Osteoblast (primary cell): ENCODE results near the gene AJM1. TPM values are rescaled to one million over a fixed set of nuclear protein-coding genes. Genes with fewer than 3 reads are reported as not detected.

Source experiments
- DNase-seq: peaks from one replicate; pipeline ENCODE4 v3.0.0; 2011; ENCODE audit warnings: low spot score, mixed read lengths; ENCODE audit not compliant: insufficient read length; ENCODE audit errors: missing footprints
- H2AFZ ChIP-seq: 2 replicates; pipeline ENCODE4 v1.6.0; 2011; ENCODE audit warnings: mild to moderate bottlenecking, low read length
- H3K27ac ChIP-seq: 2 replicates; pipeline ENCODE4 v1.5.1; 2011; ENCODE audit warnings: mild to moderate bottlenecking, low read depth, low read length, moderate library complexity
- H3K27me3 ChIP-seq: 2 replicates; pipeline ENCODE4 v1.6.0; 2012; ENCODE audit warnings: mild to moderate bottlenecking, control low read depth, inconsistent platforms, low read length, moderate library complexity; ENCODE audit not compliant: insufficient read depth
- H3K36me3 ChIP-seq: 2 replicates; pipeline ENCODE4 v1.5.1; 2011; ENCODE audit warnings: mild to moderate bottlenecking, low read length, control low read depth, moderate library complexity; ENCODE audit not compliant: insufficient read depth
- H3K4me1 ChIP-seq: 2 replicates; pipeline ENCODE4 v1.5.1; 2011; ENCODE audit warnings: mild to moderate bottlenecking, low read length, control low read depth, moderate library complexity; ENCODE audit not compliant: insufficient read depth
- H3K4me2 ChIP-seq: 2 replicates; pipeline ENCODE4 v1.6.0; 2011; ENCODE audit warnings: mild to moderate bottlenecking, low read length; ENCODE audit not compliant: insufficient read depth
- H3K4me3 ChIP-seq: fragments of 200-600 bp; sonication (generic); 3 replicates; pipeline ENCODE4 v1.5.1; 2012; ENCODE audit warnings: mild to moderate bottlenecking, low read length, inconsistent platforms; ENCODE audit not compliant: insufficient read depth
- H3K79me2 ChIP-seq: 2 replicates; pipeline ENCODE4 v1.6.0; 2012; ENCODE audit warnings: mild to moderate bottlenecking, low read length, control low read depth, inconsistent platforms; ENCODE audit not compliant: insufficient read depth
- H3K9me3 ChIP-seq: 2 replicates; pipeline ENCODE4 v1.5.1; 2011; ENCODE audit warnings: low read depth, low read length, control low read depth
- H4K20me1 ChIP-seq: 2 replicates; pipeline ENCODE4 v1.6.0; 2012; ENCODE audit warnings: mild to moderate bottlenecking, low read length, control low read depth; ENCODE audit not compliant: insufficient read depth
- CTCF ChIP-seq: IDR thresholded peaks from 2 replicates; pipeline ENCODE4 v1.5.1; 2011; ENCODE audit warnings: mild to moderate bottlenecking, low read depth, low read length, moderate library complexity; ENCODE audit errors: extremely low read depth
- total RNA-seq: library from RNA; depleted of rRNA; stranded (reverse); fragments of >200 nt; gene quantifications from 2 replicates; pipeline ENCODE4 v1.2.3, GENCODE V29; 2012

Gene AJM1
- total RNA-seq, 1 donor, result 1.1 TPM

GRCh38 chr9:136804509-136805206, 37.6 kb upstream of the AJM1 start:
- H3K4me1 ChIP-seq, result peaks cover 15% of the 10 kb centered on the region
- peak; percentile 65 for DNase-seq
- H2AFZ ChIP-seq, result no peak overlapping the region

DNA sequence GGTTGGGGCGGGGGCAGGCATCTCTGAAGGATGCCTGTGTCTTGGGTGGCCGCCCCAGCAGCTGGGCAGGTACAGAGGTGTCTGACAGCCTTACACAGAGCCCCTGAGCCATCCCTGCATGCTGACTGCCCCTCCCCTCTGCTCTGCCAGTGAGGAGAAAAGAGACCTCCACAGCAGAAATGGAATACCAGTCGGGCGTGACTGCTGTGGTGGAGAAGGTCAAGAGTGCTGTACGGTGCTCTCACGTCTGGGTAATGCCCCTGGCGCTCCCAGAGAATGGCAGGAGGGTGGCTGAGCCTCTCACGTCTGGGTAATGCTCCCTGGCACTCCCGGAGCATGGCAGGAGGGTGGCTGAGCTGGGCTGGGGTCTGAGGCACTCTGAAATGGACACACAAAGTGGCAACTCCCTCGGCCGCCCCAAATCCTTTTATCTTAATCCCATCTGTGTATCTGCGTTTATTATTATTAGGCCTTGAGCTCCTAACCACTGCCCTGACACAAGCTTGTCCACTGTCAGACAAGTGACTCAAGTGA, 37.0 kb upstream of the AJM1 start:
- H3K27me3 ChIP-seq, result peaks cover 22% of the 10 kb centered on the region
- TF ChIP-seq CTCF, result no peak
- no peak overlapping the region for H3K4me2 ChIP-seq
- no peak overlapping the region for H3K27ac ChIP-seq
- peaks cover 24% of the 10 kb centered on the region for H3K79me2 ChIP-seq
- H3K9me3 ChIP-seq, result no peaks in the 10 kb centered on the region
- no peak overlapping the region for H3K4me3 ChIP-seq
- DNase-seq, result peak; percentile 55
- H3K36me3 ChIP-seq, result peaks cover 8% of the 10 kb centered on the region
- H4K20me1 ChIP-seq, result peaks cover 11% of the 10 kb centered on the region
- H2AFZ ChIP-seq, result no peak overlapping the region
- peaks cover 17% of the 10 kb centered on the region for H3K4me1 ChIP-seq

More at GRCh38 chr9:136804509-136805206, 37.6 kb upstream of the AJM1 start:
- peaks cover 2% of the 10 kb centered on the region for H3K36me3 ChIP-seq
- peaks cover 26% of the 10 kb centered on the region for H3K27me3 ChIP-seq
- no peak overlapping the region for H3K27ac ChIP-seq
- no peak overlapping the region for H3K4me3 ChIP-seq
- H3K79me2 ChIP-seq, result peaks cover 17% of the 10 kb centered on the region
- peaks cover 7% of the 10 kb centered on the region for H4K20me1 ChIP-seq
- H3K9me3 ChIP-seq, result no peaks in the 10 kb centered on the region
- TF ChIP-seq CTCF, result no peak
- no peak overlapping the region for H3K4me2 ChIP-seq

DNA sequence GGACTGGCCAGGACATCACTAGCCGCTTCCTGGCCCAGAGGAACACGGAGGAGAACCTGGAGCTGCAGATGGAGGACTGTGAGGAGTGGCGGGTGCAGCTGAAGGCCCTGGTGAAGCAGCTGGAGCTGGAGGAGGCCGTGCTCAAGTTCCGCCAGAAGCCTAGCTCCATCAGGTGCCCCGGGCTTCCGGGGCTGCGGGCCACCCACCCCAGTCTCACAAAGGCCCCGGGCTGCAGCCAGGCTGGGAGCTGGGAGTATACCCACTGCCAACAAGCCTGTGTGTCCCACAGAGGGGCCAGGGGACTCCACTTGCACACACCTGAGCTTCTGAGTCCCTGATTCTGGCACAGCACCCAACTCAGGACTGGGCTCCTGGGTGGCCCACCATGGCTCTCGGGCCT, 36.2 kb upstream of the AJM1 start:
- DNase-seq, result peak; percentile 31
- H4K20me1 ChIP-seq, result peaks cover 14% of the 10 kb centered on the region
- no peak overlapping the region for H2AFZ ChIP-seq
- H3K27ac ChIP-seq, result no peak overlapping the region
- H3K4me1 ChIP-seq, result peaks cover 16% of the 10 kb centered on the region
- H3K9me3 ChIP-seq, result no peaks in the 10 kb centered on the region
- TF ChIP-seq CTCF, result no peak
- H3K4me3 ChIP-seq, result no peak overlapping the region
- peaks cover 11% of the 10 kb centered on the region for H3K36me3 ChIP-seq
- H3K4me2 ChIP-seq, result no peak overlapping the region
- peaks cover 14% of the 10 kb centered on the region for H3K27me3 ChIP-seq
- peaks cover 31% of the 10 kb centered on the region for H3K79me2 ChIP-seq

DNA sequence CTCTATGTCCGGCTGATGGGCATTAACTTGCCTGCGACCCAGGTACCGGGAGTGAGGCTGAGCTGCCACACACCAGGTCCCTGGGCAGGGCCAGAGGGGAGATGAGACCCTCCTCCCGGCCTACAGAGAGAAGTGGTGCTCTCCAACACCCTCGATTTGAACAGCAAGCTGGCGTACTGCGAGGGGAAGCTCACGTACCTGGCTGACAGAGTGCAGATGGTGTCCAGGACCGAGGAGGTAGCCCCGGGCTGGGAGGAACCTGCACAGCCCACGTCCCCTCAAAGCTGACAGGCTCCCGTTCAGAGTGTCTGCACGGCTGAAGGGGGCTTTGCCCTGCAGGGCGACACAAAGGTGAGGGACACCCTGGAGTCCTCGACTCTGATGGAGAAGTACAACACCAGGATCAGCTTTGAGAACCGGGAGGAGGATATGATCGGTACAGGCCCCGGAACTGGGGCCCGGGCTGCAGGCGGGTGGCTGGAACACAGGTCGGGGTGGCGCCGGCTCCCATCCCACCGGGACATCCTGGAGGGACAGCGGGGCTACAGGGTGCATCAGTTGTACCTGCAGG, 35.6 kb upstream of the AJM1 start:
- Histone ChIP-seq H3K4me3 (peak overlapping the region; percentile 89), H3K9me3 (no peaks in the 10 kb centered on the region), H2AFZ (peak overlapping the region; percentile 59), H4K20me1 (peaks cover 14% of the 10 kb centered on the region), H3K4me1 (peaks cover 16% of the 10 kb centered on the region), H3K27me3 (peaks cover 7% of the 10 kb centered on the region), H3K27ac (no peak overlapping the region), H3K4me2 (peak overlapping the region; percentile 91), H3K36me3 (peaks cover 12% of the 10 kb centered on the region), H3K79me2 (peaks cover 38% of the 10 kb centered on the region)
- peak; percentile 39 for DNase-seq
- no peak for TF ChIP-seq CTCF
